ENCODE measurements around the gene THUMPD3.
A peak's percentile ranks its signal among the peaks of the same experiment; 100 is the strongest.

THUMPD3 gene

DNA sequence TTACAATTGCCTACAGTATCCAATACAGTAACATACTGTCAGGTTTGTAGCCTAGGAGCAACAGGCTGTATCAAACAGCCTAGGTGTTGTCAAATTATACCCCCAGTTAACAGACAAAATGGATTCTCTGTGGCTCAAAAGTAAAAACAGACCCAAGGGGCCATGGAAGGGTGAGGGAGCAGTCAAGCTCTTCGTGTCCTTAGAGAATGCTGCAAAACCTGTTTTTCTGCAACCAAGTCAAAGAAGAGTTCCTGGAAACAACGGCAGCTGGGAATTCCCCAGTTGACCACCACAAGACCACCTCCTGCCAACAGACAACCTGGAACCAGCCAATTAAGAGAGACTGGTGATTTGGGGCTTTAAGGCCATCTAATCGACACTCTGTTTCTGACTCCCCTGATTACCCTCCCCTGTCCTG lies 11.1 kb upstream of the THUMPD3 start:
- Histone ChIP-seq H3K27me3 (ENCODE audit: insufficient read depth, low read length, poor library complexity, severe bottlenecking) (no peaks in the 10 kb centered on the region), H3K9me3 (ENCODE audit: insufficient read depth, low read depth, low read length) (no peaks in the 10 kb centered on the region), H3K9me2 (replicated peaks; ENCODE audit: low read depth, low read length) (no peaks in the 10 kb centered on the region), H3K36me3 (ENCODE audit: insufficient read depth, low read length) (no peaks in the 10 kb centered on the region), H3F3A (ENCODE audit: low read depth) (no peaks in the 10 kb centered on the region), H4K20me1 (ENCODE audit: insufficient read depth, low read length, poor library complexity, severe bottlenecking) (no peaks in the 10 kb centered on the region), H3K9ac (ENCODE audit: low read depth, low read length, poor library complexity, severe bottlenecking) (no peak overlapping the region), H3K4me2 (ENCODE audit: low read depth, low read length, poor library complexity, severe bottlenecking) (no peak overlapping the region), H2AFZ (ENCODE audit: low read length) (no peak overlapping the region), H3K4me3 (ENCODE audit: low read length, poor library complexity, severe bottlenecking) (no peak overlapping the region), H3K4me1 (ENCODE audit: insufficient read depth, low read length, poor library complexity, severe bottlenecking) (no peaks in the 10 kb centered on the region), H3K79me2 (ENCODE audit: insufficient read depth, low read length) (no peaks in the 10 kb centered on the region)
- no peak for TF ChIP-seq EZH2phosphoT487 (IDR thresholded peaks at IDR 0.05; ENCODE audit: borderline replicate concordance)
- TF ChIP-seq CTCF (conservative IDR thresholded peaks at IDR 0.05; ENCODE audit: low read length): no peak

DNA sequence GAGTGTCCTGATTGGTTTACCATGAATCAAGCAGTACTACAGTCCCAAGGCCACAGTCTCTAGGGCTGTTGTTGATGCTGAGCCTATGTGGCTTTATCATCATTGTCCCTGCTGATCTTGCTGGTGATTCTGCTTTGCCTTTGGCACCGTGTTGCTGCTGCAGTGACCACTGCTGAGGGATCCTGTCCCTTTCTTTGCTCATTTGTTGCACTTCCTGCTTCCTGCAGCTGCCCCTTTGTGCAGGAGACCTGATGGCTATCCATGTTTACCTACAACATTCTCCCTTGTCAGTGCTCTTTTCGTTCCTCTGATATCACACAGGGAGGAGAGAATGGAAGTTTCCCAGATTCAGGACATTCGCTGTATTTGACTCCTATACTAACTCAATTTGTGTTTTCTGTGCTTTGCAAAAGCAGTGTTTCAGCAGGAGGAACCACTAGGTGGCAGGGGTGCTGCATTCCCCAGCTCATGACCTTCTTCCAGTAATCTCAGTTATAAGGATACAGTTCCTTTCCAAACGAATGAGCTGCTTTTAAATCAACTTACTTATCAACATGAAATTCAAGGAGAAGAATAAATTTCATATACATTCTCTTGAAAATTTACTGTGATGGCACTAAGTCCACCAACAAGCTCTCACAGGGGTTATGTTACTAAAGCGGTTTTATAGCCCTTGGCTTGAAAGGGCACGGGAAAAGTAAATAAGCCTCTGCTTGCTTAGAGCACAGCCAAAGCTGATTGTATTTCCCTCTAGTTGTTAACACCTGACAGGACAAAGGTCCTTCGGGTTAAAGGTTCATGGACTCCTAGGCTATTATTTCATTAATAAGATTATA lies 9.7 kb upstream of the THUMPD3 start:
- Histone ChIP-seq H3K27me3 (ENCODE audit: insufficient read depth, low read length, poor library complexity, severe bottlenecking) (no peaks in the 10 kb centered on the region), H3K9ac (ENCODE audit: low read depth, low read length, poor library complexity, severe bottlenecking) (peak overlapping the region; percentile 8)

DNA sequence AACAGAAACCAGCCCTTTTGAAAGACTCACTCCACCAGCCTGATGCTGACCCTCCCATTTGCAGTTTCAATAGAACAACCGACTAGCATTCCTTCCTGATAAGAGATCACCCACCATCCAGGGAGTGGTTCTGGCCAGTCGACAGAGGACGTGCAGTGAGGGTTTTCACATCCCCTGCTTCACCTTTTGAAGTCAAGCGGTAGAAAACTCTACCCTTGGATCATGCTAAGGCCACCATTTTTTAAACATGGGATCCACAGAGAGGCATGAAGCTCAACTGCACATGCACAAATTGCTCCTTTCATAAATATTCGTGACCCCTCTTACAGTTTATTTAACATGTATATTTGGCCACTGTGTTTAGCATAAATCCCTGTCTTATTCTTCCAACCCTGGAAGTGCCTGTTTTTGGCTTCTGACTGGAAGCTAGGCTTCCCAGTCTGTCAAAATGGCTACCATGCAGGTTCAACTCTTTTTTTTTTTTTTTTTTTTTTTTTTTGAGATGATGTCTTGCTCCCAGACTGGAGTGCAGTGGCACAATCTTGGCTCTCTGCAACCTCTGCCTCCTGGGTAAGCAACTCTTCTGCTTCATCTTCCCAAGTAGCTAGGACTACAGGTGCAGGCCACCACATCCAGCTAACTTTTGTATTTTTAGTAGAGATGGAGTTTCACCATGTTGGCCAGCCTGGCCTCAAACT lies 1.0 kb upstream of the THUMPD3 start:
- Histone ChIP-seq H3K79me2 (ENCODE audit: insufficient read depth, low read length) (peaks cover 43% of the 10 kb centered on the region), H3K4me1 (ENCODE audit: insufficient read depth, low read length, poor library complexity, severe bottlenecking) (peaks cover 37% of the 10 kb centered on the region), H2AFZ (ENCODE audit: low read length) (no peak overlapping the region), H4K20me1 (ENCODE audit: insufficient read depth, low read length, poor library complexity, severe bottlenecking) (peaks cover under 1% of the 10 kb centered on the region), H3K27me3 (ENCODE audit: insufficient read depth, low read length, poor library complexity, severe bottlenecking) (no peaks in the 10 kb centered on the region), H3K9me2 (replicated peaks; ENCODE audit: low read depth, low read length) (no peaks in the 10 kb centered on the region), H3F3A (ENCODE audit: low read depth) (peaks cover 10% of the 10 kb centered on the region), H3K36me3 (ENCODE audit: insufficient read depth, low read length) (peaks cover 5% of the 10 kb centered on the region; the same call in 1 of the 2 replicates), H3K9ac (ENCODE audit: low read depth, low read length, poor library complexity, severe bottlenecking) (peak overlapping the region; percentile 95), H3K9me3 (ENCODE audit: insufficient read depth, low read depth, low read length) (no peaks in the 10 kb centered on the region), H3K4me2 (ENCODE audit: low read depth, low read length, poor library complexity, severe bottlenecking) (peak overlapping the region; percentile 89), H3K4me3 (ENCODE audit: low read length, poor library complexity, severe bottlenecking) (peak overlapping the region; percentile 87)
- TF ChIP-seq CTCF (conservative IDR thresholded peaks at IDR 0.05; ENCODE audit: low read length) (no peak), EZH2phosphoT487 (IDR thresholded peaks at IDR 0.05; ENCODE audit: borderline replicate concordance) (no peak)

More for the DNA sequence above, 9.7 kb upstream of the THUMPD3 start:
- no peaks in the 10 kb centered on the region for H3K36me3 ChIP-seq (ENCODE audit: insufficient read depth, low read length)
- H2AFZ ChIP-seq (ENCODE audit: low read length): peak overlapping the region; percentile 87
- H3K9me3 ChIP-seq (ENCODE audit: insufficient read depth, low read depth, low read length): no peaks in the 10 kb centered on the region
- H4K20me1 ChIP-seq (ENCODE audit: insufficient read depth, low read length, poor library complexity, severe bottlenecking): no peaks in the 10 kb centered on the region
- no peaks in the 10 kb centered on the region for H3F3A ChIP-seq (ENCODE audit: low read depth)
- no peaks in the 10 kb centered on the region for H3K4me1 ChIP-seq (ENCODE audit: insufficient read depth, low read length, poor library complexity, severe bottlenecking)
- no peaks in the 10 kb centered on the region for H3K9me2 ChIP-seq (replicated peaks; ENCODE audit: low read depth, low read length)
- H3K4me2 ChIP-seq (ENCODE audit: low read depth, low read length, poor library complexity, severe bottlenecking): no peak overlapping the region
- no peak overlapping the region for H3K4me3 ChIP-seq (ENCODE audit: low read length, poor library complexity, severe bottlenecking)
- no peak for TF ChIP-seq EZH2phosphoT487 (IDR thresholded peaks at IDR 0.05; ENCODE audit: borderline replicate concordance)
- TF ChIP-seq CTCF (conservative IDR thresholded peaks at IDR 0.05; ENCODE audit: low read length): peak; percentile 98
- H3K79me2 ChIP-seq (ENCODE audit: insufficient read depth, low read length): no peaks in the 10 kb centered on the region
